Lower leg skin (tissue), 3 donors: ENCODE data around the gene KAZN.

Experiments used
- CTCF ChIP-seq, 3 donors: fragments of 450-650 bp; IDR thresholded peaks; one replicate each; pipeline ENCODE4 v1.5.1; 2016; ENCODE audit warnings: antibody characterized with exemption in 3 of 3, mild to moderate bottlenecking in 3 of 3, moderate library complexity in 2 of 3
- POLR2A ChIP-seq, 2 donors: fragments of 450-650 bp; IDR thresholded peaks; one replicate each; pipeline ENCODE4 v1.6.1; 2016 to 2017; ENCODE audit warnings: antibody characterized with exemption in 2 of 2, mild to moderate bottlenecking in 1 of 2, moderate library complexity in 1 of 2

DNA sequence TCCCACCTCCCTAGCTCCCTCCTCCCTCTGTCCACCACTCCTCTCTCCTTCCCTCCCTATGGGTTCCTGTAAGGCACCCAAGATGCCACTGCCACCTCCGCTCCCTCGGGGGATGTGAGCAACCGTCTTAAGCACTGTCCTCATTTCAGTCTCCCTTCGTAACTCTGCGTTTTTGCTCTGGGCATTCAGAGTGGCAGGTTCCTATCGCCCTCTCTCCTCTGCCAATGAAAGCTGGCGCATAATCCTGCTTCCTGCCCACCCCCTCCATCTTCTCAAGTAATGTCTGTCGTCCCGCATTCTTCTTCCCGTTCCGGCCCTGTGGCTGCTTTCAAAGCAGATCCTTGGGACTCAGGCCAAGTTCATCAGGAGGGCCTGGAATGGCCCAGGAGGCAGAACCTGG is 301.2 kb downstream of the KAZN start:
- TF ChIP-seq CTCF (IDR thresholded peaks at IDR 0.05): no peak
- TF ChIP-seq POLR2A (IDR thresholded peaks at IDR 0.05): no peak
